Sigmoid colon (tissue), 7 donors: ENCODE results near the gene VWA3B. TPM values are rescaled to one million over a fixed set of nuclear protein-coding genes. Genes with fewer than 3 reads are reported as not detected.
A peak's percentile ranks its signal among the peaks of the same experiment; 100 is the strongest.

Experiments used
- DNase-seq: peaks from one replicate; pipeline ENCODE4 v3.0.0-alpha.2; 2019
- H3K27ac ChIP-seq, 4 donors: fragments of 200-600 bp; sonication (generic); one replicate each; pipeline ENCODE4 v1.5.1; 2016 to 2019; ENCODE audit warnings: mild to moderate bottlenecking in 1 of 4
- H3K27me3 ChIP-seq, 3 donors: fragments of 200-600 bp; sonication (generic); one replicate each; pipeline ENCODE4 v1.5.1; 2019; ENCODE audit warnings: mild to moderate bottlenecking in 1 of 3
- H3K36me3 ChIP-seq, 4 donors: fragments of 200-600 bp; sonication (generic); one replicate each; pipeline ENCODE4 v1.5.1; 2016 to 2019
- H3K4me1 ChIP-seq, 4 donors: fragments of 200-600 bp; sonication (generic); one replicate each; pipeline ENCODE4 v1.5.1; 2017 to 2019
- H3K4me3 ChIP-seq, 4 donors: fragments of 200-600 bp; sonication (generic); one replicate each; pipeline ENCODE4 v1.5.1; 2017 to 2019; ENCODE audit warnings: mild to moderate bottlenecking in 2 of 4, moderate library complexity in 1 of 4
- H3K9me3 ChIP-seq, 4 donors: fragments of 200-600 bp in 3 of 4; sonication (generic) in 3 of 4; one replicate each; pipeline versions ENCODE4 v1.5.1 to v1.6.1; 2013 to 2019
- EP300 ChIP-seq, 4 donors: sonication (generic); formaldehyde crosslinking; IDR thresholded peaks; one replicate each; pipeline ENCODE4 v1.6.1; 2017; ENCODE audit warnings: antibody characterized with exemption in 4 of 4
- POLR2A ChIP-seq, 2 donors: fragments of 450-650 bp; IDR thresholded peaks; one replicate each; pipeline ENCODE4 v1.6.1; 2016; ENCODE audit warnings: antibody characterized with exemption in 2 of 2, mild to moderate bottlenecking in 2 of 2, moderate library complexity in 2 of 2
- POLR2AphosphoS5 ChIP-seq, 4 donors: sonication (generic); formaldehyde crosslinking; IDR thresholded peaks; one replicate each; pipeline ENCODE4 v1.6.1; 2017; ENCODE audit warnings: antibody characterized with exemption in 4 of 4
- WGBS, 2 donors: extraction: QIAGEN DNeasy Blood & Tissue Kit; methylation state at CpG; one replicate each; pipeline ENCODE4 v1.1.7; 2013; 5-methylcytosine and 5-hydroxymethylcytosine counted together
- intact Hi-C: fragments of 100-400 bp; cut with DNase I; formaldehyde crosslinking; loops from one replicate; pipeline ENCODE4 v1.15.1; 2023
- polyA plus RNA-seq, 3 donors: library from polyadenylated mRNA; stranded (reverse); fragments of 200-250 nt; gene quantifications; one replicate each; pipeline ENCODE4 v1.2.3, GENCODE V29; 2013
- total RNA-seq, 4 donors: library from RNA; depleted of rRNA; stranded (reverse); fragments of >200 nt; gene quantifications; one replicate each; pipeline ENCODE4 v1.1.0, GENCODE V29; 2016
- TF ChIP-seq, protein P1 (sequence below), 4 experiments: fragments of 450-650 bp in 3 of 4; fragments of 200-600 bp in 1 of 4; IDR thresholded peaks; one replicate each; pipeline ENCODE4 v1.5.1; 2016 to 2019; ENCODE audit warnings: antibody characterized with exemption in 4 of 4, mild to moderate bottlenecking in 3 of 4, moderate library complexity in 2 of 4
- donor health status: healthy with polysubstance abuse.
- donor health status: Bipolar disorder and iron deficiency.
- donor health status: healthy.

Gene VWA3B
- total and polyA plus RNA-seq, 7 donors = 0.55 to 1.4 (median 1.2) TPM; not detected in 3

DNA sequence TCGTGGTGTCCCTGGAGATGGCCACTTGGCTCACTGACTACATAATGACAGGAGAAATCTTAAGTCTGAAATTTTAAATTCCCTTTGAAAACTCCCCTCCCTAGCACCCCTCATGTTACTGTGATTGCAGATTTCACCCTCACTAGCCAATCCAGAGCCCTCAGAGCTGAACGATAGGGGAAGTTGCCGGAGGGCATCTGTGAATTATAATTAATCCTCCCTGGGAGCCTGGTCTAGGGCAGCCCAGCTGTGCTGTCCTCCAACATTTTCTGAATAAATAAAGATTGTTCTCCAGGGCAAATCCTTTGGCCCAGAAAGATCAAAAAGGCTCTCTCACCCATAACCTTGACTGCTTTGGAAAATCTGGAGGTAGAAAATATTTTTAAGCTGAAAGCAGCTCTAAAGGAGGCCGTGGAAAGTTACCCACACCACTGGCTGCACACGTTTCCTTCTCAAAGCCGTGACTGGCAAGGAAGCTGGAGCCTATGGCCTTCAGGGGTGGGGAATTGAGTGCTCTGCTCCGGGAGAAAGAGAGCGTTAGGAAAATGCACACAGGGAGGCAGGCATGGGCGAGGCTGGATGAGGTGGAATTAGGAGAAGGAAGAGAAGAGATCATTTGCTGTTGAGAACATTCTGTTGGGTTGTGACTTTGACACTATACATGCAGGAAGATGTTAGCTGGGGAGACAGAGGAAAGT is 190.3 kb downstream of the VWA3B start:
- no peak overlapping the region for H3K27ac ChIP-seq
- no peaks in the 10 kb centered on the region for H3K36me3 ChIP-seq
- H3K4me3 ChIP-seq = no peak overlapping the region
- H3K9me3 ChIP-seq = no peaks in the 10 kb centered on the region
- H3K4me1 ChIP-seq = no peaks in the 10 kb centered on the region
- intact Hi-C loops = no loop called here
- WGBS, 2 donors = 37 to 65% methylated on average over 9 of the region's 9 CpGs
- no peak for DNase-seq
- TF ChIP-seq POLR2AphosphoS5 (IDR thresholded peaks at IDR 0.05) = no peak
- TF ChIP-seq, protein P1, sequence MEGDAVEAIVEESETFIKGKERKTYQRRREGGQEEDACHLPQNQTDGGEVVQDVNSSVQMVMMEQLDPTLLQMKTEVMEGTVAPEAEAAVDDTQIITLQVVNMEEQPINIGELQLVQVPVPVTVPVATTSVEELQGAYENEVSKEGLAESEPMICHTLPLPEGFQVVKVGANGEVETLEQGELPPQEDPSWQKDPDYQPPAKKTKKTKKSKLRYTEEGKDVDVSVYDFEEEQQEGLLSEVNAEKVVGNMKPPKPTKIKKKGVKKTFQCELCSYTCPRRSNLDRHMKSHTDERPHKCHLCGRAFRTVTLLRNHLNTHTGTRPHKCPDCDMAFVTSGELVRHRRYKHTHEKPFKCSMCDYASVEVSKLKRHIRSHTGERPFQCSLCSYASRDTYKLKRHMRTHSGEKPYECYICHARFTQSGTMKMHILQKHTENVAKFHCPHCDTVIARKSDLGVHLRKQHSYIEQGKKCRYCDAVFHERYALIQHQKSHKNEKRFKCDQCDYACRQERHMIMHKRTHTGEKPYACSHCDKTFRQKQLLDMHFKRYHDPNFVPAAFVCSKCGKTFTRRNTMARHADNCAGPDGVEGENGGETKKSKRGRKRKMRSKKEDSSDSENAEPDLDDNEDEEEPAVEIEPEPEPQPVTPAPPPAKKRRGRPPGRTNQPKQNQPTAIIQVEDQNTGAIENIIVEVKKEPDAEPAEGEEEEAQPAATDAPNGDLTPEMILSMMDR (IDR thresholded peaks at IDR 0.05) = no peak
- no peak for TF ChIP-seq POLR2A (IDR thresholded peaks at IDR 0.05)
- no peaks in the 10 kb centered on the region for H3K27me3 ChIP-seq

- no peak overlapping the region for H3K4me3 ChIP-seq
- no peak overlapping the region for H3K27ac ChIP-seq
- intact Hi-C loops = no loop called here
- TF ChIP-seq POLR2AphosphoS5 (IDR thresholded peaks at IDR 0.05) (no peak), POLR2A (IDR thresholded peaks at IDR 0.05) (no peak), EP300 (IDR thresholded peaks at IDR 0.05) (no peak)
- TF ChIP-seq, protein P1 (IDR thresholded peaks at IDR 0.05) = no peak
- DNase-seq = no peak
- no peaks in the 10 kb centered on the region for H3K4me1 ChIP-seq
- H3K9me3 ChIP-seq = no peaks in the 10 kb centered on the region
- 59 to 83% methylated on average over 7 of the region's 7 CpGs for WGBS, 2 donors
- no peaks in the 10 kb centered on the region for H3K36me3 ChIP-seq
- no peaks in the 10 kb centered on the region for H3K27me3 ChIP-seq
Observed at GRCh38 chr2:98278074-98278473, 191.1 kb downstream of the VWA3B start.

DNA sequence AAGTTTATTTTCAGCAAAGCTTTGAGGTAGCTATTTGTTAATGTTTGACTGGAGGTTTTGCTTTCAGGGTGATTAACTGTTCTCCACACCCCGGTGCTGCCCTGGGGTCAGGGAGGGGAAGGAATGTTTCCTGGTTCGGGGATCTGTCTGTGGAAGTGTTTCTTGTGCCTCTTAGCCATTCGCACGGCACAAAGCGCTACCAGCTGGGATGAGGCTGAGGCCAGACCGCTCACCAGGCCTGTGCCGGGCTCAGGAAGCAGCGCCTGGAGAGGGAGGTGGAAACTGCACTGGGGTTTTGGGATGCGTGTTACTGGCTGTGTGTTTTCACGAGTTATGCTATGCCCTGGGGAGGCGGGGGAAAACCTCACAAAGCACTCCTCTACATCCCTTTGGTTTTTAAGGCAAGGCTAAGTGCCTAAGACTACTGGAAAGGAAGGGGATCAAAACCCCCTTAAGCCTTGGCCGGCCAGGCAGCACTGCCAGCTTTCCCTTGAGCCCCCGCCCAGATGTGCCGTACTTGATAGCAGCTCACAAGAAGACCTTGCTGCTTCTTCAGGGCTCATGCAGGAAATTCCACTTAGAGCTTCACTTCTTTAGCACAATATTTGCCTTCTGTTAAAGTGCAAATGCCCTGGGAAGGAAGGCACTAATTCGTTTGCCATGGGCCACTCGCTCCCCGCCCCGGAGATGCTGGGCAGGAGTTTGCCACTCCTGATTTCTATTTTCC is 193.6 kb downstream of the VWA3B start:
- H3K36me3 ChIP-seq = no peaks in the 10 kb centered on the region
- intact Hi-C loops = no loop called here
- TF ChIP-seq, protein P1 (IDR thresholded peaks at IDR 0.05) = no peak
- no peak for TF ChIP-seq EP300 (IDR thresholded peaks at IDR 0.05)
- no peak for TF ChIP-seq POLR2AphosphoS5 (IDR thresholded peaks at IDR 0.05)
- TF ChIP-seq POLR2A (IDR thresholded peaks at IDR 0.05) = no peak

GRCh38 chr2:98281607-98282006 is 194.6 kb downstream of the VWA3B start:
- TF ChIP-seq, protein P1 (IDR thresholded peaks at IDR 0.05) = no peak
- TF ChIP-seq POLR2AphosphoS5 (IDR thresholded peaks at IDR 0.05) = no peak
- no peak for TF ChIP-seq POLR2A (IDR thresholded peaks at IDR 0.05)
- no peak for TF ChIP-seq EP300 (IDR thresholded peaks at IDR 0.05)
- Histone ChIP-seq H3K27me3 (no peaks in the 10 kb centered on the region), H3K4me1 (no peaks in the 10 kb centered on the region), H3K4me3 (no peak overlapping the region), H3K36me3 (no peaks in the 10 kb centered on the region), H3K9me3 (no peaks in the 10 kb centered on the region), H3K27ac (no peak overlapping the region)
- DNase-seq = no peak
- intact Hi-C loops = no loop called here
- 85 to 88% methylated on average over 6 of the region's 6 CpGs for whole genome bisulfite sequencing, 2 donors

More for the DNA sequence above, 193.6 kb downstream of the VWA3B start:
- no peak for DNase-seq
- H3K4me3 ChIP-seq = no peak overlapping the region
- H3K9me3 ChIP-seq = no peaks in the 10 kb centered on the region
- 9 to 42% methylated on average over 18 of the region's 18 CpGs for WGBS, 2 donors
- H3K4me1 ChIP-seq = no peaks in the 10 kb centered on the region
- H3K27ac ChIP-seq = peak overlapping the region in 1 of 4 donors; percentile 20
- no peaks in the 10 kb centered on the region for H3K27me3 ChIP-seq
